ENCODE data around the gene VAMP4. TPM values are rescaled to one million over a fixed set of nuclear protein-coding genes. Genes with fewer than 3 reads are reported as not detected.

Gene VAMP4
- total RNA-seq, 1 donor: 7.6 TPM

GRCh38 chr1:171740356-171740863 is 1.5 kb downstream of the VAMP4 start:
- no peak overlapping the region for H2AFZ ChIP-seq (ENCODE audit: low read length)
- peak overlapping the region; percentile 97 for H3K4me3 ChIP-seq (ENCODE audit: insufficient read depth, low read length)
- peak overlapping the region; percentile 16 for H3K27ac ChIP-seq (ENCODE audit: low read depth, low read length)
- TF ChIP-seq, protein P1, sequence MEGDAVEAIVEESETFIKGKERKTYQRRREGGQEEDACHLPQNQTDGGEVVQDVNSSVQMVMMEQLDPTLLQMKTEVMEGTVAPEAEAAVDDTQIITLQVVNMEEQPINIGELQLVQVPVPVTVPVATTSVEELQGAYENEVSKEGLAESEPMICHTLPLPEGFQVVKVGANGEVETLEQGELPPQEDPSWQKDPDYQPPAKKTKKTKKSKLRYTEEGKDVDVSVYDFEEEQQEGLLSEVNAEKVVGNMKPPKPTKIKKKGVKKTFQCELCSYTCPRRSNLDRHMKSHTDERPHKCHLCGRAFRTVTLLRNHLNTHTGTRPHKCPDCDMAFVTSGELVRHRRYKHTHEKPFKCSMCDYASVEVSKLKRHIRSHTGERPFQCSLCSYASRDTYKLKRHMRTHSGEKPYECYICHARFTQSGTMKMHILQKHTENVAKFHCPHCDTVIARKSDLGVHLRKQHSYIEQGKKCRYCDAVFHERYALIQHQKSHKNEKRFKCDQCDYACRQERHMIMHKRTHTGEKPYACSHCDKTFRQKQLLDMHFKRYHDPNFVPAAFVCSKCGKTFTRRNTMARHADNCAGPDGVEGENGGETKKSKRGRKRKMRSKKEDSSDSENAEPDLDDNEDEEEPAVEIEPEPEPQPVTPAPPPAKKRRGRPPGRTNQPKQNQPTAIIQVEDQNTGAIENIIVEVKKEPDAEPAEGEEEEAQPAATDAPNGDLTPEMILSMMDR (IDR thresholded peaks at IDR 0.05; ENCODE audit: extremely low read depth, low read depth, low read length): no peak
- peak overlapping the region; percentile 83 for H3K4me2 ChIP-seq (ENCODE audit: insufficient read depth, low read length)
- H3K4me1 ChIP-seq (ENCODE audit: insufficient read depth, low read length): peaks cover 33% of the 10 kb centered on the region
- H3K79me2 ChIP-seq (ENCODE audit: insufficient read depth, low read length): peaks cover 47% of the 10 kb centered on the region
- no peaks in the 10 kb centered on the region for H3K9me3 ChIP-seq (ENCODE audit: low read depth, low read length)
- DNase-seq (ENCODE audit: insufficient read length, low spot score, missing footprints): no peak
- peaks cover 29% of the 10 kb centered on the region for H3K36me3 ChIP-seq (ENCODE audit: insufficient read depth, low read length)
- H3K27me3 ChIP-seq (ENCODE audit: insufficient read depth, low read length): no peaks in the 10 kb centered on the region
- no peaks in the 10 kb centered on the region for H4K20me1 ChIP-seq (ENCODE audit: insufficient read depth, low read length)

GRCh38 chr1:171739656-171740055 is 2.2 kb downstream of the VAMP4 start:
- H3K79me2 ChIP-seq (ENCODE audit: insufficient read depth, low read length): peaks cover 47% of the 10 kb centered on the region
- H3K4me1 ChIP-seq (ENCODE audit: insufficient read depth, low read length): peaks cover 33% of the 10 kb centered on the region
- H3K4me2 ChIP-seq (ENCODE audit: insufficient read depth, low read length): peak overlapping the region; percentile 83
- TF ChIP-seq, protein P1 (IDR thresholded peaks at IDR 0.05; ENCODE audit: extremely low read depth, low read depth, low read length): no peak
- no peak for DNase-seq (ENCODE audit: insufficient read length, low spot score, missing footprints)
- no peaks in the 10 kb centered on the region for H3K9me3 ChIP-seq (ENCODE audit: low read depth, low read length)
- no peaks in the 10 kb centered on the region for H4K20me1 ChIP-seq (ENCODE audit: insufficient read depth, low read length)
- H3K27me3 ChIP-seq (ENCODE audit: insufficient read depth, low read length): no peaks in the 10 kb centered on the region
- H3K4me3 ChIP-seq (ENCODE audit: insufficient read depth, low read length): no peak overlapping the region
- H2AFZ ChIP-seq (ENCODE audit: low read length): no peak overlapping the region
- peaks cover 32% of the 10 kb centered on the region for H3K36me3 ChIP-seq (ENCODE audit: insufficient read depth, low read length)
- H3K27ac ChIP-seq (ENCODE audit: low read depth, low read length): peak overlapping the region; percentile 16

GRCh38 chr1:171738911-171739310 is 3.0 kb downstream of the VAMP4 start:
- TF ChIP-seq, protein P1 (IDR thresholded peaks at IDR 0.05; ENCODE audit: extremely low read depth, low read depth, low read length): no peak

DNA sequence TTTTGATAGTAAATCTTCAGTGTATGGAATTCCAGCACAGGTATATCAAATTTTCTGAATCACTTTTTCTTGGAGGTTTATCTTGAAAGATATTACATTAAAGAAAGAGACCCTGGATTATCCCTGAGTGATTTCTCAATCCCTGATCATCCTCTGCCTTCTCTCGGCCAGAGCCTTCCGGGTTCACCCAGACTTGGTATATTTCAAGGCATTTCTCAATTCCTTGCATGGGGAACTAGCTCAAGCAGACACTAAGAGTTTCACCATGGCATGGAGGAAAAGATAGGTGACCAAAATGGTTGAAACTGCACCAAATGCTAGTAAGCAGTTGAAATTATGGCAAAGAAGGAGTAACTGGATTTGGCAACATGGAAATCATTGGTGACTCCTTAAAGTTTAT is 5.7 kb downstream of the VAMP4 start:
- H3K27me3 ChIP-seq (ENCODE audit: insufficient read depth, low read length): no peaks in the 10 kb centered on the region
- no peaks in the 10 kb centered on the region for H3K9me3 ChIP-seq (ENCODE audit: low read depth, low read length)
- H3K79me2 ChIP-seq (ENCODE audit: insufficient read depth, low read length): peaks cover 55% of the 10 kb centered on the region
- no peak overlapping the region for H3K4me3 ChIP-seq (ENCODE audit: insufficient read depth, low read length)
- TF ChIP-seq, protein P1 (IDR thresholded peaks at IDR 0.05; ENCODE audit: extremely low read depth, low read depth, low read length): no peak
- no peak overlapping the region for H3K27ac ChIP-seq (ENCODE audit: low read depth, low read length)
- peaks cover 36% of the 10 kb centered on the region for H3K36me3 ChIP-seq (ENCODE audit: insufficient read depth, low read length)
- H3K4me1 ChIP-seq (ENCODE audit: insufficient read depth, low read length): peaks cover 20% of the 10 kb centered on the region
- H2AFZ ChIP-seq (ENCODE audit: low read length): no peak overlapping the region
- DNase-seq (ENCODE audit: insufficient read length, low spot score, missing footprints): no peak
- H3K4me2 ChIP-seq (ENCODE audit: insufficient read depth, low read length): no peak overlapping the region
- no peaks in the 10 kb centered on the region for H4K20me1 ChIP-seq (ENCODE audit: insufficient read depth, low read length)

More at GRCh38 chr1:171738911-171739310, 3.0 kb downstream of the VAMP4 start:
- peaks cover 47% of the 10 kb centered on the region for H3K79me2 ChIP-seq (ENCODE audit: insufficient read depth, low read length)
- peaks cover 32% of the 10 kb centered on the region for H3K4me1 ChIP-seq (ENCODE audit: insufficient read depth, low read length)
- no peak overlapping the region for H2AFZ ChIP-seq (ENCODE audit: low read length)
- H3K36me3 ChIP-seq (ENCODE audit: insufficient read depth, low read length): peaks cover 32% of the 10 kb centered on the region
- H3K9me3 ChIP-seq (ENCODE audit: low read depth, low read length): no peaks in the 10 kb centered on the region
- H3K4me2 ChIP-seq (ENCODE audit: insufficient read depth, low read length): no peak overlapping the region
- H4K20me1 ChIP-seq (ENCODE audit: insufficient read depth, low read length): no peaks in the 10 kb centered on the region
- no peaks in the 10 kb centered on the region for H3K27me3 ChIP-seq (ENCODE audit: insufficient read depth, low read length)
- no peak overlapping the region for H3K27ac ChIP-seq (ENCODE audit: low read depth, low read length)
- no peak overlapping the region for H3K4me3 ChIP-seq (ENCODE audit: insufficient read depth, low read length)
- DNase-seq (ENCODE audit: insufficient read length, low spot score, missing footprints): no peak

Data from osteoblast (primary cell).